CD14-positive monocyte (primary cell): ENCODE data around the gene ARID4B. TPM values are rescaled to one million over a fixed set of nuclear protein-coding genes. Genes with fewer than 3 reads are reported as not detected.
A peak's percentile ranks its signal among the peaks of the same experiment; 100 is the strongest.
"Not testable (repeated sequence)": the region's sequence is repeated elsewhere in the genome, so short reads cannot be mapped to it uniquely, and the experiment has no call there.

Experiments
- DNase-seq, 3 donors: peaks; one replicate each; pipeline ENCODE4 v3.0.0-alpha.2; 2011 to 2022
- H2AFZ ChIP-seq: 2 replicates; pipeline ENCODE4 v1.6.0; 2012; ENCODE audit warnings: mild to moderate bottlenecking, low read depth, low read length, inconsistent platforms; ENCODE audit not compliant: insufficient read depth, poor library complexity, severe bottlenecking
- H3K27ac ChIP-seq, 2 donors: 1 replicate in 1 of 2; 2 replicates in 1 of 2; pipeline ENCODE4 v1.5.1; 2012 to 2013; ENCODE audit warnings: low read length in 2 of 2, control low read depth in 1 of 2, inconsistent platforms in 1 of 2, low read depth in 1 of 2, mild to moderate bottlenecking in 1 of 2
- H3K27me3 ChIP-seq, 2 donors: one replicate each; pipeline versions ENCODE4 v1.6.0 to v1.6.1; 2011 to 2013; ENCODE audit warnings: low read length in 2 of 2; ENCODE audit not compliant: control insufficient read depth in 2 of 2, insufficient read depth in 2 of 2
- H3K36me3 ChIP-seq, 2 donors: replicated peaks in 1 of 2; 1 replicate in 1 of 2; 2 replicates in 1 of 2; pipeline versions ENCODE4 v1.5.1 to v1.6.1; 2012 to 2013; ENCODE audit warnings: low read length in 2 of 2, control low read depth in 1 of 2, inconsistent platforms in 1 of 2, mild to moderate bottlenecking in 1 of 2; ENCODE audit not compliant: insufficient read depth in 2 of 2, control insufficient read depth in 1 of 2
- H3K4me1 ChIP-seq, 2 donors: 1 replicate in 1 of 2; 2 replicates in 1 of 2; pipeline versions ENCODE4 v1.5.1 to v1.6.1; 2012 to 2013; ENCODE audit warnings: low read length in 2 of 2, control low read depth in 1 of 2, inconsistent platforms in 1 of 2, mild to moderate bottlenecking in 1 of 2, moderate library complexity in 1 of 2; ENCODE audit not compliant: insufficient read depth in 2 of 2, control insufficient read depth in 1 of 2
- H3K4me2 ChIP-seq: replicated peaks from 2 replicates; pipeline ENCODE3; 2012; ENCODE audit warnings: low read length, moderate library complexity, mild to moderate bottlenecking; ENCODE audit not compliant: poor library complexity, severe bottlenecking; ENCODE audit errors: extremely low read depth
- H3K4me3 ChIP-seq, 3 experiments: fragments of 200-600 bp in 1 of 3; sonication (generic) in 1 of 3; replicated peaks in 1 of 3; 1 replicate in 2 of 3; 2 replicates in 1 of 3; pipeline ENCODE4 v1.5.1; 2011 to 2013; ENCODE audit warnings: low read length in 3 of 3, mild to moderate bottlenecking in 3 of 3, control low read depth in 2 of 3, low read depth in 2 of 3, inconsistent platforms in 1 of 3, moderate library complexity in 1 of 3
- H3K79me2 ChIP-seq: 2 replicates; pipeline ENCODE4 v1.6.0; 2012; ENCODE audit warnings: mild to moderate bottlenecking, control low read depth, inconsistent platforms, low read length, moderate library complexity; ENCODE audit not compliant: insufficient read depth
- H3K9ac ChIP-seq: 2 replicates; pipeline ENCODE4 v1.6.0; 2017; ENCODE audit warnings: low read length, mild to moderate bottlenecking; ENCODE audit not compliant: insufficient read depth, poor library complexity, severe bottlenecking
- H3K9me3 ChIP-seq, 2 donors: replicated peaks in 1 of 2; 1 replicate in 1 of 2; 2 replicates in 1 of 2; pipeline versions ENCODE4 v1.5.1 to v1.6.1; 2012 to 2013; ENCODE audit warnings: low read length in 2 of 2, control low read depth in 1 of 2; ENCODE audit not compliant: control insufficient read depth in 1 of 2, insufficient read depth in 1 of 2
- H4K20me1 ChIP-seq: 2 replicates; pipeline ENCODE4 v1.6.0; 2012; ENCODE audit warnings: mild to moderate bottlenecking, low read length, control low read depth, moderate library complexity; ENCODE audit not compliant: insufficient read depth
- H3K27ac Mint-ChIP-seq, 7 donors: one replicate each; pipeline ENCODE4 v1.8.0; 2020; ENCODE audit warnings: mild to moderate bottlenecking in 7 of 7, mixed read lengths in 7 of 7, moderate library complexity in 6 of 7, inconsistent platforms in 2 of 7
- H3K27me3 Mint-ChIP-seq, 3 donors: one replicate each; pipeline ENCODE4 v1.8.0; 2021 to 2022; ENCODE audit warnings: low read depth in 3 of 3, mild to moderate bottlenecking in 3 of 3, mixed read lengths in 3 of 3, moderate library complexity in 3 of 3, inconsistent platforms in 1 of 3
- H3K36me3 Mint-ChIP-seq, 2 donors: one replicate each; pipeline ENCODE4 v1.8.0; 2020; ENCODE audit warnings: mixed read lengths in 2 of 2, inconsistent platforms in 1 of 2, mild to moderate bottlenecking in 1 of 2
- H3K4me1 Mint-ChIP-seq: one replicate; pipeline ENCODE4 v1.8.0; 2020; ENCODE audit warnings: mild to moderate bottlenecking, mixed read lengths
- H3K4me3 Mint-ChIP-seq, 2 donors: one replicate each; pipeline ENCODE4 v1.8.0; 2020; ENCODE audit warnings: mild to moderate bottlenecking in 2 of 2, mixed read lengths in 2 of 2, moderate library complexity in 1 of 2
- H3K9me3 Mint-ChIP-seq, 7 donors: one replicate each; pipeline ENCODE4 v1.8.0; 2020 to 2022; ENCODE audit warnings: mixed read lengths in 7 of 7, mild to moderate bottlenecking in 6 of 7, moderate library complexity in 6 of 7, inconsistent platforms in 2 of 7
- CTCF ChIP-seq: fragments of 200-600 bp; IDR thresholded peaks from one replicate; pipeline ENCODE4 v1.8.0; 2022; ENCODE audit warnings: antibody characterized with exemption, mild to moderate bottlenecking
- WGBS: methylation state at CpG from one replicate; pipeline ENCODE4 v1.1.5; 2013; ENCODE audit warnings: missing lambda C conversion rate; ENCODE audit not compliant: insufficient coverage; 5-methylcytosine and 5-hydroxymethylcytosine counted together
- intact Hi-C, 2 donors: fragments of 100-400 bp; cut with micrococcal nuclease; formaldehyde crosslinking; loops; one replicate each; pipeline versions ENCODE4 v1.15.0 to v1.15.1; 2023
- polyA plus RNA-seq, 3 donors: library from polyadenylated mRNA; depleted of rRNA in 1 of 3; unstranded in 2 of 3; stranded (reverse) in 1 of 3; fragments of 300-500 nt in 2 of 3; fragments of >200 nt in 1 of 3; fragmentation: Illumina TruSeq in 2 of 3; gene quantifications; 1 replicate in 2 of 3; 2 replicates in 1 of 3; pipeline ENCODE4 v1.2.3, GENCODE V29; 2012 to 2021

Gene ARID4B
- polyA plus RNA-seq, 3 donors, result 9.3 to 15.4 (median 11.1) TPM

- no peaks in the 10 kb centered on the region for H3K79me2 ChIP-seq
- no peak for DNase-seq
- no peak for TF ChIP-seq CTCF
- Mint-ChIP-seq H3K36me3 (peaks cover 57 to 72% of the 10 kb centered on the region in 2 donors), H3K9me3 (no peaks in the 10 kb centered on the region), H3K4me1 (no peaks in the 10 kb centered on the region), H3K4me3 (no peak overlapping the region), H3K27me3 (no peaks in the 10 kb centered on the region), H3K27ac (no peak overlapping the region)
- H3K4me2 ChIP-seq, result no peak overlapping the region
- no peak overlapping the region for H3K9ac ChIP-seq
- no peak overlapping the region for H3K27ac ChIP-seq
- H3K9me3 ChIP-seq, result no peaks in the 10 kb centered on the region
- WGBS, result no CpG with 5 or more reads among the region's 3 CpGs
- H4K20me1 ChIP-seq, result peaks cover 15% of the 10 kb centered on the region
- H3K4me3 ChIP-seq, result no peak overlapping the region
- peaks cover 82 to 93% of the 10 kb centered on the region in 2 donors for H3K36me3 ChIP-seq
- H3K4me1 ChIP-seq, result no peaks in the 10 kb centered on the region
- no peak overlapping the region for H2AFZ ChIP-seq
- no peaks in the 10 kb centered on the region for H3K27me3 ChIP-seq
- intact Hi-C loops, result no loop called here
These were observed 106.2 kb downstream of the ARID4B start for GRCh38 chr1:235221653-235222375.

DNA sequence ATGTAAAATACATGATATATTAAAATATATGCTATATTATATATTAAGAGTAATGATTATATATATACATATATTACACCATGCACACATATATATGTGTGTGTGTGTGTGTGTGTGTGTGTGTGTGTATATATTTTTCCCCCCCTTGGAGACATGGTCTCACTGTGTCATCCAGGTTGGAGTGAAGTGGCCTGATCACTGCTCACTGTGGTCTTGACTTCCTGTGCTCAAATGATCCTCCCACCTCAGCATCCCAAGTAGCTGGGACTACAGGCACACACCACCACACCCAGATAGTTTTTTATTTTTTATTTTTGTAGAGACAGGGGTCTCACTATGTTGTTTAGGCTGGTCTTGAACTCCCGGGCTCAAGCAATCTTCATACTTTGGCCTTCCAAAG is 112.5 kb downstream of the ARID4B start:
- no peak overlapping the region for H3K27ac ChIP-seq
- no peaks in the 10 kb centered on the region for H3K79me2 ChIP-seq
- no peak overlapping the region for H2AFZ ChIP-seq
- no peaks in the 10 kb centered on the region for H3K27me3 Mint-ChIP-seq
- intact Hi-C loops, result no loop called here
- peaks cover 71 to 83% of the 10 kb centered on the region in 2 donors for H3K36me3 ChIP-seq
- no peaks in the 10 kb centered on the region for H3K27me3 ChIP-seq
- no peaks in the 10 kb centered on the region for H3K4me1 Mint-ChIP-seq
- H3K4me1 ChIP-seq, result no peaks in the 10 kb centered on the region
- WGBS, result no CpG with 5 or more reads among the region's 1 CpG
- TF ChIP-seq CTCF, result no peak
- no peaks in the 10 kb centered on the region for H3K9me3 Mint-ChIP-seq
- H3K9ac ChIP-seq, result no peak overlapping the region
- no peak overlapping the region for H3K4me3 Mint-ChIP-seq
- DNase-seq, result no peak
- no peaks in the 10 kb centered on the region for H3K9me3 ChIP-seq
- peaks cover 53 to 68% of the 10 kb centered on the region in 2 donors for H3K36me3 Mint-ChIP-seq
- peak overlapping the region in 2 of 7 donors; percentile 46 to 75 for H3K27ac Mint-ChIP-seq
- H3K4me3 ChIP-seq, result no peak overlapping the region
- peaks cover 9% of the 10 kb centered on the region for H4K20me1 ChIP-seq
- no peak overlapping the region for H3K4me2 ChIP-seq

DNA sequence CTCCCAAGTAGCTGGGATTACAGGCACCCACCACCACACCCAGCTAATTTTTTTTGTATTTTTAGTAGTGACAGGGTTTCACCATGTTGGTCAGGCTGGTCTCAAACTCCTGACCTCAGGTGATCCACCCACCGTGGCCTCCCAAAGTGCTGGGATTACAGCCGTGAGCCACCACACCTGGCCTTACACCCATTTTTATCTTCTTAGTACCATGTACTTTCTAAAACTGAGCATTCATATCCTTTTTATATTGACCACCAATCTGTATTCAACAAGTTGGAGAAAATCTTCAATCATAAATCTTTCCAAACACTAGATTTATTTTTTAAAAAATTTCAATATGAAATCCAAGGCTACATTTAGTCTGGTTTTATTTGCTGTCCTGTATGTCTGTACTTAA is 113.0 kb downstream of the ARID4B start:
- 100% methylated on average over 2 of the region's 2 CpGs for WGBS
- DNase-seq, H3K4me1 Mint-ChIP-seq, H3K9me3 Mint-ChIP-seq, H3K9me3 ChIP-seq, intact Hi-C loops, H3K27me3 Mint-ChIP-seq, H3K4me1 ChIP-seq, H4K20me1 ChIP-seq, H3K4me2 ChIP-seq, H3K27ac ChIP-seq, H3K4me3 ChIP-seq, H3K4me3 Mint-ChIP-seq, H3K9ac ChIP-seq, H3K27me3 ChIP-seq, H3K79me2 ChIP-seq, H2AFZ ChIP-seq: not testable (repeated sequence)
- peaks cover 73 to 84% of the 10 kb centered on the region in 2 donors for H3K36me3 ChIP-seq
- peaks cover 56 to 69% of the 10 kb centered on the region in 2 donors for H3K36me3 Mint-ChIP-seq
- H3K27ac Mint-ChIP-seq, result peak overlapping the region in 1 of 7 donors; percentile 49
